Fibroblast of pulmonary artery (primary cell): Measurements from ENCODE around the gene MAGOHB.
"Not testable (repeated sequence)": the region's sequence is repeated elsewhere in the genome, so short reads cannot be mapped to it uniquely, and the experiment has no call there.

ENCODE experiments used
- DNase-seq: peaks from one replicate; pipeline ENCODE4 v3.0.0-alpha.2; 2010; ENCODE audit warnings: low read depth
- H3K4me3 ChIP-seq: replicated peaks from 2 replicates; pipeline ENCODE4 v1.5.1; 2011; ENCODE audit warnings: low read depth, mild to moderate bottlenecking, control low read depth, low read length, moderate library complexity
- CTCF ChIP-seq: IDR thresholded peaks from 2 replicates; pipeline ENCODE4 v1.5.1; 2011; ENCODE audit warnings: mild to moderate bottlenecking, control low read depth, low read length, inconsistent platforms; ENCODE audit errors: missing control alignments

Gene MAGOHB

GRCh38 chr12:10613349-10614055 lies at the start of gene MAGOHB:
Gene MAGOHB, minus strand, starts transcription at chr12:10613609. Its CDS starts 77 bp downstream, at chr12:10613532.
- no peak for TF ChIP-seq CTCF
- peak; percentile 98 for DNase-seq
- peak within 1 kb of the TSS; percentile 88 for H3K4me3 ChIP-seq

DNA sequence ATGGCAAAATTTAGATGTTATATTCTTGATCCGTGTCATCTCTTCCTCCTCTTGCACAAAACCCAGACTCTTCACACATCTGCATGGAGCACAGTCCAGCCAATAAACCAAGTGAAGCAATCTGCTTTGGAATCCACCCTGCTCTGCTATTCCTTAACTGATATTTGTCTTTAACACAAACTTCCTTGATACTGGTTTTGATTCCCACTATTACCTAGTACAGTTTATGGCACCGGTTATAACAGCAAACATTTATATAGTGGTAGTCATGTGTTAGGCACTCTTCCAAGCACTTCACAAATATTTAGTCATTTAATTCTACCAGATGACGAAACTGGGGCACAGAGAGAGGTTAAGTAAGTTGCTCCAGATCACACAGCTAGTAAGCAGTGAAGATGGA lies 47.9 kb upstream of the MAGOHB start:
- no peak overlapping the region for H3K4me3 ChIP-seq
- no peak for TF ChIP-seq CTCF
- DNase-seq: peak; percentile 12

DNA sequence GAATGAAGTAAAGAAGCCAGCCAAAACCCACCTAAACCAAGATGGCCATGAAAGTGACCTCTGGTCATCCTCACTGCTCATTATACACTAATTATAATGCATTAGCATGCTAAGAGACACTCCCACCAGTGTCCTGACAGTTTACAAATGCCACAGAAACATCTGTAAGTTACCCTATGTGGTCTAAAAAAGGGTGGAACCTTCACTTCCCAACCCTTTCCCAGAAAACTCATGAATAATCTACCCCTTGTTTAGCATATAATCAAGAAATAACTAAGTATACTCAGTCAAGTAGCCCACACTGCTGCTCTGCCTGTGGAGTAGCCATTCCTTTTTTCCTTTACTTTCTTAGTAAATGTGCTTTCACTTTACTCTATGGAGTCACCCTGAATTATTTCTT lies 40.6 kb upstream of the MAGOHB start:
- TF ChIP-seq CTCF: no peak
- no peak for DNase-seq
- no peak overlapping the region for H3K4me3 ChIP-seq

GRCh38 chr12:10652192-10652591 lies 38.8 kb upstream of the MAGOHB start:
- DNase-seq: peak; percentile 14
- no peak for TF ChIP-seq CTCF
- no peak overlapping the region for H3K4me3 ChIP-seq

DNA sequence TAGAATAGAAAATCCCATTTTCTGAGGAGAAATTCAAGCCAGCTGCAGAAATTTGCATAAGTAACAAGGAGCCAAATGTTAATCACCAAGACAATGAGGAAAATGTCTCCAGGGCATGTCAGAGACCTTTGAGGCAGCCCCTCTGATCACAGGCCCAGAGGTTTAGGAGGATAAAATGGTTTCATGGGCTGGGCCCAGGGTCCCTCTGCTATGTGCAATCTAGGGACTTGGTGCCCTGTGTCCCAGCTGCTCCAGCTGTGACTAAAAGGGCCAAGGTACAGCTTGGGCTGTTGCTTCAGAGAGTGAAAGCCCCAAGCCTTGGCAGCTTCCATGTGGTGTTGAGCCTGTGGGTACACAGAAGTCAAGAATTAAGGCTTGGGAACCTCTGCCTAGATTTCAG lies 33.2 kb upstream of the MAGOHB start:
- not testable (repeated sequence) for DNase-seq, H3K4me3 ChIP-seq

DNA sequence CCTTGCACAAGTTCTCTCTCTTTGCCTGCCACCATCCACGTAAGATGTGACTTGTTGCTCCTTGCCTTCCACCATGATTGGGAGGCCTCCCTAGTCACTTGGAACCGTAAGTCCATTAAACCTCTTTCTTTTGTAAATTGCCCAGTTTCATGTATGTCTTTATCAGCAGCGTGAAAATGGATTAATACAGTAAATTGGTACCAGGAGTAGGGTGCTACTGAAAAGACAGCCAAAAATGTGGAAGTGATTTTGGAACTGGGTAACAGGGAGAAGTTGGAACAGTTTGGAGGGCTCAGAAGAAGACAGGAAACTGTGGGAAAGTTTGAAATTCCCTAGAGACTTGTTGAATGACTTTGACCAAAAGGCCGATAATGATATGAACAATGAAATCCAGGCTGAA lies 32.5 kb upstream of the MAGOHB start:
- TF ChIP-seq CTCF: no peak
- DNase-seq: no peak
- H3K4me3 ChIP-seq: no peak overlapping the region

GRCh38 chr12:10641735-10642500 lies 28.5 kb upstream of the MAGOHB start:
- DNase-seq: peak; percentile 68
- no peak for TF ChIP-seq CTCF

More at GRCh38 chr12:10641735-10642500, 28.5 kb upstream of the MAGOHB start:
- H3K4me3 ChIP-seq: no peak overlapping the region
